Measurements from ENCODE around the gene WWOX.
"Not testable (repeated sequence)": the region's sequence is repeated elsewhere in the genome, so short reads cannot be mapped to it uniquely, and the experiment has no call there.

DNA sequence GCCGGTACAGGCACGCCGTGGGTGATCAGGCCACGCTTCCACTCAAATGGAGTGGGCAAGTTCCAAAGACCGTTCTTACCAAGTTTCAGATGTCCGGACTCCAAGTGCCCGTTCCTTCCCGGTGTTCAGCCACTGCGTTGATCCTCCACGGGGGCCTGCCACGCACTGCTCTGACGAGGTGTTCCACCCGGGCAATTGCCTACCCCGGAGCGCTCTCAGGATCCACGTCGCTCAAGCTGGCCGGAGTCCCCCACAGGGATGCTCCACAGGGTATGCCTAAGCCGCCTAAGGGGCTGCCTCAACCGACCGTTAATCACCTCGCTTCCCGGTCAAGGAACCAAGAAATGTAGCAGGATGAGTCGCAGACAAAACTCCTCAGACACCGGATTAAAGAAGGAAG lies 39.6 kb upstream of the WWOX start:
- TF ChIP-seq EZH2 (IDR thresholded peaks at IDR 0.05; ENCODE audit: borderline replicate concordance, insufficient read depth, low read depth, low read length, poor library complexity, severe bottlenecking); CTCF (IDR thresholded peaks at IDR 0.05): not testable (repeated sequence)
